Measurements from ENCODE around the gene OPN4.

DNA sequence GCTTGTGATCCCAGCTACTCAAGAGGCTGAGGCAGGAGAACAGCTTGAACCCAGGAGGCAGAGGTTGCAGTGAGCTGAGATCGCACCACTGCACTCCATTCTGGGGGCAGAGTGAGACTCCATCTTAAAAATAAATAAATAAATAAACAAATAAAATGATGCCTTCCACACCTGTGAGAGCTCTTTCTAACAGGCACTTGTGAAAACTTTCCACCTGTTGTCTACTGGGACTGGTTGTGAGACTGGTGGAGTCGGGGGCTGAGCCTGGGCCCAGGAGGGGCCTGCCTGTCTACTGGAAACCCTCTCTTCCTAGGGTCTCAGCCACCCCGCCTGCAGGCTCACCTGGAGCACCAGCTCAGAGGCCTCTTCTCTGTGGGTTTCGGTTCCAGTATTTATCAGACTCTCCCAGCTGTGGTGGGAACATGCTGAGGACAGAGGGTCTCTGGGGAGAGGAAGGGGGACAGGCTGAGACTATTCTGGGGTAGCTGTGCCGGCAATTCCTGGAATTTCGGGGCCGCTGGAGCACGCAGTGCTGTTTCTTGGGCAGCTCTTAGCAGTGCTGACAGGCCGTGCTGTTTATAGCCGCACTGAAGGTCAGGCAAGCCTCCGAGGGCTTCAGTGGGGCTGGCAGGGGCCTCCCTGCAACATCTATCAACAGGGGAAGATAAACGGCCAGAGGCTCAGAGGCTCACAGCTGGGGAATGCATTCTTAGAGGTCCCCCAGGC is 17.8 kb downstream of the OPN4 start:
- no peak for TF ChIP-seq POLR2AphosphoS5 (IDR thresholded peaks at IDR 0.05; ENCODE audit: low read depth)
- TF ChIP-seq GABPA (IDR thresholded peaks at IDR 0.05; ENCODE audit: low read depth) = no peak

Data from HL-60 (cell line).